ENCODE results near the gene DNAH14.
"Not testable (repeated sequence)": the region's sequence is repeated elsewhere in the genome, so short reads cannot be mapped to it uniquely, and the experiment has no call there.

Gene DNAH14

DNA sequence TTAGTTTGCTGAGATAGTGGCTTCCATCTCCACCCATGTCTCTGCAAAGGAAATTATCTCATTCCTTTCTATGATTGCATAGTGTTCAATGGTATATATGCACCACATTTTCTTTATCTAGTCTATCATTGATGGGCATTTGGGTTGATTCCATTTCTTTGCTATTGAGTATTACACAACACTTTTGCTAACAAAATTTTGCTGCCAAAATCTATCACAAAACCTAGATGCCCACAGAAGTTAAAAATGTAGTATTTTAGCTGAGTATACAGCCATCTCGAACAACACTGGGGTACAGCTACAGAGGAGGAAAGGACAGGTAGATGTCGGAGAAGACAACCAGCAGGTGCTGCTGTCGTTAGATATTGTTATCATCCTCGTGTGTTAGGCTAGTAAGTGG, 430.6 kb downstream of the DNAH14 start:
- DNase-seq: no peak

DNA sequence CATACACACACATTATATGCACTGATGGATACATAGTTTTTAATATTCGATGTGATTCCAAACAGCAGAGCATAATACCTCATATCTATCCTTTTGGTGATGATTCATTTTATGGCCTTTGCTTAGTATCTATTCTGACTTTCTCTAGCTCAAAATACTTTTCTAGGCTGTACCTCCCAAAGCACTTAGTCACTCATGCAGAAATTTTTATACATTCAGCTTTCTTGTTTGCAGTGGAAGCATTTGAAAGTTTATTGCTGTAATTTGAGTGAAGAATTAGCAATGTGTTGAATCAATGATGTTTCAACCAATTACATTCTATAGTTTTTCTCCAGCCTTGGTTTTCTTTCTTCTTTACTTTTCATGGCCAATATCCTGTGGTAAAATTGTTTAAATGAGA, 431.7 kb downstream of the DNAH14 start:
- no peak for DNase-seq

DNA sequence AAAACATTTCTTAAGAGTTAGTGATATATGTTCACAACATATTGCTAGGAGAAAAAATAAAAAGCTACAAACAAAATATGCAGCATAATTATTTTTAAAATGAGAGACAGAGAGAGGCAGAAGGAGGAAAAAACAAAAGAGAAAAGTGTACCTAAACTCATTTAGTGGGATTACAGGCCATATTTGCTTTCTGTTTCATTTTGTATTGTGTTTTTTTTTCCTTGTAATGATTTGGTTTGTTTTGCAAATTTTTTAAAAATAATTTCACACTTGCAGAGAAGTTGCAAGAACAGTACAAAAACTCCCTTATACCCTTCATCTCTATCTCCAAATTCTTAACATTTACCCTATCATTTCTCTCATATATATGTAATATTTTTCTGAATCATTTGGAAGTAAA, 433.3 kb downstream of the DNAH14 start:
- DNase-seq: no peak

DNA sequence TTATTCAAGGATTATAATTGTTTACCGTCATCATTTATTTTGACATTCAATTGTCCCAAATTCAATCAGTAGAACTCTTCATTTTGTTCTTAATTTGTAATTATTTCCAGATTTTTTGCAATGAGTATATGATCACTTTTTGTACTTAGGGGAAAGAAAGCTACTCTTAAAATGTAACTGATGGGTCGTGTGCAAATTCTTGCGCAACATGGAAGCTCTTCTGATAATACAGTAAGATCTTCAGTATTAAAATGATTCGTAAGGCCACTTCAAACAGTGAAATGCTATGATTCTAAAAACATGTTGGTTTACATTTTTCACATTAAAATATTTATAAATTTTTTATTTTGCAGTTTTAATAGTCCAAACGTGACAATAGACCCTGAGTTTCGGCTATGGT, 435.0 kb downstream of the DNAH14 start:
- no peak for DNase-seq

DNA sequence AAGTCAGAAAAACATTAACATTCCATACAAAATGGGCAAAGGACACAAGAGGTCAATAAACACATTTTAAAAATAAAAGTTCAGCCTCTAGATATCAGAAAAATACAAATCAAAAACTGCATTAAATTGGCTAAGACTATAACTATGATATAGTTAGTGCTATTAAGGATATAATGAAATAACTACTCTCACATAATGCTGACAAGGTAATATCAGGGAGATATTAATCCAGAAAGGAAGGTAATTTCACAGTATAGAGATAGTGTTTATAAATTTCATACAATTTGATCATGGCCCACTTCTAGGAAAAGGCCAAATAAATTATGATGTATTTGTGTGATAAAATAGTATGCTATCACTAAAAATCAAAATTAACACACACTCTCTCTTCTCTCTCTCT, 436.5 kb downstream of the DNAH14 start:
- DNase-seq: no peak

DNA sequence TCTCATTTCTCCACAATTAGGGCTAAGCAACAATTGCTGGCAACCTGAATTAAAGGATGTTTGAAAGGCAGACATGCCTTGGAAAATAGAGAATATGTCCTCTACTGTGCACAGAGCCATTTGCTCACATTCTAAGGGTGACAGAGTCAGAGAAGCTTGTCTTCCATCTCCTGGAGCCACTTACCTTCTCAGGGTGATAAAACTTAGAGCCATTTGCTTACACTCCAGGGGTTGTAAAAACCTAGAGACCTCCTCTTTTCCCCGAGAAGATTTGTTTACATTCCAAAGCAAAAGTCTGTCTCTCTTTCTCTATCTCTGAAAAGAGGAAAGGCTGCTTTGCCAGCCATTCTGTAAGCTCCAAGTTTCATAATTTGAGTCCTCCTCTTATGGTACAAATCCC, 437.1 kb downstream of the DNAH14 start:
- DNase-seq: no peak

DNA sequence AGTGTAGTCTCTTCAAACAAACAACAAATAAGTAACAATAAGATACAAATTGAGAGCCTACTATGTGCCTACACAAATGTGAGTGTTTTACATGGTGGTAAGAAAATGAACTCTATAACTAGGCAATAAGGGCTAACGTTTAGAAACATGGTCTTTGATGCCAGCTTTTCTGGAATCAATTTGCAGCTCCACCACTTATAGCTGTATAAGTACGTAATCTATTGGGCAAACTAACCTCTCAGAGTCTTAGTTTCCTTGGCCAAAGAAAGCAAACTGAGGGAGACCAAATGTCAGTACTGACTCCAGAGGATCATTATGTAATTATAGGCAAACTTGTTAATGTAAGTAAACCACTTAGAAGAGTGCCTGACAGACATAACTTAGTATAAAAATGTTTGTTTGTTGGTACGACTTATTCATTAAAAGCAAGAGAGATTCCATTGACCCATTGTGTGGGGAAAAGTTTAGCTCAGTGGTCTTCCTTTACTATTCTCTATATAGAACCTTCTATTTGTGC, 438.6 kb downstream of the DNAH14 start:
- no peak for DNase-seq

DNA sequence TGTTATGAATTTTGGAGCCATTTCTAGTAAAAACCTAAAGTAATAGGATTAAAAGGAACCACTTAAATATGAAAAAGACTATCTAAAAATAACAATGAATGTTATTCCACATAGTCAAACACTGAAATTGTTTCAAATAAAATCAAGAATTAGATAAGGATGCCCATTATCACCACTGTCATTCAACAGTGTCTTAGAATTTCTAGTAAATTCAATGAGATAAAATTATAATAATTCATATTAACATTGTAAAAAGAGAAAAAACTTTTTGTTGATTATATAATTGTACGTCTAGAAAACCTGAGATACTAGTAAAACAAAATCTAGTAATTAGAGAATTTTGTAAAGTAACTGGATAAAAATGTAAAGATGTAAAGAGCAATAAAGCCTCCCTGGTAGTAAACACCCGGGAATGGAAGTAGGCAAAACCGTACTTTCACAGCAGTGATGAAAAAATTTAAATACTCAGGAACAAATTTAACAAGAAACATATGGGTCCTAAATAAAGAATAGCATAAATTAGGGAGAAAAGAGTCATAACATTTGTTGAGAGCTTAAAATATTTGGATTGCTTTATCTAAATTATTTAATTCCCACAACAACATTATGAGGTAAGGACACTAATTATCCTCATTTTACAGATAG, 442.0 kb downstream of the DNAH14 start:
- DNase-seq: no peak

DNA sequence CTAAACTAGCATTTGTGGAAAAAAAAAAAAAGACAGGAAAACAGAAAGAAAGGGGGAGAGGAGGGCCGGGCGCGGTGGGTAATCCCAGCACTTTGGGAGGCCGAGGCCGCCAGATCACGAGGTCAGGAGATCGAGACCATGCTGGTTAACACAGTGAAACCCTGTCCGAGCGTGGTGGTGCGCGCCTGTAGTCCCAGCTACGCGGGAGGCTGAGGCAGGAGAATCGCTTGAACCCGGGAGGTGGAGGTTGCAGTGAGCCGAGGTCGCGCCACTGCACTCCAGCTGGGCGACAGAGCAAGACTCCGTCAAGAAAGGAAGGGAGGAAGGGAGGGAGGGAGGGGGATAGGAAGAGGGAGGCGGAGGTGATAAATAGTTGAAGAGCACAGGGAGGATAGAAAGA, 443.7 kb downstream of the DNAH14 start:
- no peak for DNase-seq

DNA sequence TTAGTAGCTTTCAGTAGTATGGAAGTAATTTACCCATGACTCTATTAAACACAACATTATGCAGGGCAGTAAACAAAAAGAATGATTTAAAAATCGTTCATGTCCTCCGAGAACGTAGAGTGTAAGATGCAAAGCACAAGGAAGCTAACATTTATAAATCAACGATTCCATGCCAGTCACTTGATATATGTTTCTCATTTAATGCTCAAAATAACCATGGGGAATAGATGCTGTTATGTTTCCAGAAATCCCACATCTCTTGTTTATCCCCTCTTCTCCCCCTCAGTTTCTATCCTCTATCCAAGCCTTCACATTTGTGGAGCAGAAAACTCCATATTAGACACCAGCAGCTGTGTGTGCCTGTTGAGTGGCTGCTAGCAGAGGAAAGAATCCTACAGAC, 445.5 kb downstream of the DNAH14 start:
- DNase-seq: no peak

DNA sequence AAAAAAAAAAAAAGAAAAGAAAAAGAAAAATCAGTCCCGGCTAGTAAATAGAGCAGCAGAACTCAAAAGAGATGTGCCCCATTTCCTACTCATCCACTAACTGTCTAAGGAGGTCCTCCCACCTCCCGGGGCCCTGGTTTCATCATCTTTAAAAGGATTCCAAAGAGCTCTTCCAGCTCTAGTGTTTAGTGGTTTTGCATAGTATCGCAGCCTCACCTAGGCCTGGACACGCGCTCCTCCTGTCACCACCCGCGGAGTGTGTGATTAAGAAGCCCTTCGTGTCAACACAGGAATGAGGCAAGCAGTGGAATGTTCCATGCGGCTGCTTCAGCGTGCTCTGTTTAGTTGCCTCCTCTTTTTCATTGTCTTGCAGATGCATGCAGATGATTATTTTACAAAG, 449.4 kb downstream of the DNAH14 start:
- DNase-seq: peak; percentile 92

DNA sequence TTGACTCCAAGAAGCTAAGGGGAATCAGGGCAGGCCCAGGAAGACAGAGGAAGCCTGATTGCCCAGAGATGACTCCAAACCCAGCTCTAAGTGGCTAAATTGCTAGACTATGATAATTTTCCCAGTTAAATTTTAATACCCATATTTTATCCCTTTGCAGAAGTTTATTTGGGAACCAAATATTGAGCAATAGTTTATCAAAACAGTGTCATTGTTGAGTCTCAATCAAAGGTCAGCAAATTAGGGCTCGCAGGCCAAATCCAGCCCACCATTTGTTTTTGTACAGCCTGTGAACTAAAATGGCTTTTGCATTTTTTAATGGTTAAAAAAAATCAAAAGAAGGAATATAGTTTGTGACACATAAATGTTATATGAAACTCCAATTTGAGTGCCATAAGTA, 451.2 kb downstream of the DNAH14 start:
- no peak for DNase-seq

DNA sequence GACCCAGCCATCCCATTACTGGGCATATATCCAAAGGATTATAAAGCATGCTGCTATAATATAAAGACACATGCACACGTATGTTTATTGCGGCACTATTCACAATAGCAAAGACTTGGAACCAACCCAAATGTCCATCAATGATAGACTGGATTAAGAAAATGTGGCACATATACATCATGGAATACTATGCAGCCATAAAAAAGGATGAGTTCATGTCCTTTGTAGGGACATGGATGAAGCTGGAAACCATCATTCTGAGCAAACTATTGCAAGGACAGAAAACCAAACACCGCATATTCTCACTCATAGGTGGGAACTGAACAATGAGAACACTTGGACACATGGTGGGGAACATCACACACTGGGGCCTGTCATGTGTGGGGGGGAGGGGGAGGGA, 457.4 kb downstream of the DNAH14 start:
- not testable (repeated sequence) for DNase-seq

DNA sequence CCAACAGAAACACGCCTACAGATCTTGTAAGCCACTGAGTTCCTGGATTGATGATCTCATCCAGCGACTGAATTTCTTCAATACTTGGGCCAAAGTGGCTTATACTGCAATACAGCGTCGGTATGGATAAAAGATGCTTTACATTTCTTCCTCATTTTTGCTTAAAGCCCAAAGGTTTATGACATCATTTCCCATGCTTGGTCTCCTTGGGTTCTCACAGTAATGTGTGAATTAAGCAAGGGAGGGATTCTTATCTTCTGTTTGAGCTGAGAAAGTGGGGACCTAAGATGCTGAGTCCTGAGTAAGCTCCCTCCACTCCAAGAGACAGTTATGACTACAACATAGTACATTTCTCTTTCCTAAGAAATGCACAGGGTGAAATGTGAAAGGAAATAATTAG, 458.9 kb downstream of the DNAH14 start:
- DNase-seq: peak; percentile 55

DNA sequence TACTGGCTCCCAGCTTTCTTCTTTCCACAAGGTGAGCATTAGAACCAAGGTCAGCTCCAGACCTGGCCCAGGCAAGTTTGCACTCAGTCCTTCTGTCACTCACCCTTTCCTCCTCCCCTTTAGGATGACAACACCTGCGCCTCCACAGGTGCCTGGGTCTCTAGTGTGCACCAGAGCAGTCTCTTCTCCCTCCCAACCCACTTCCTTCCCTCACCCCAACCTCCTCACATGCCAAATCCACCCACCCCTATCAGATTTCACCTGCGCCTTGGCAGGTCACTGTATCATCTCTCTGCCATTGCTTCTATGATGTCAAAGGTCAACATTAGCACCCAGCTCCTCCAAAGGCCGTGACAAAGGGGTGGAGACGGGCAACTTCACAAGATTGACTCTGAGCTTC, 460.4 kb downstream of the DNAH14 start:
- DNase-seq: no peak

DNA sequence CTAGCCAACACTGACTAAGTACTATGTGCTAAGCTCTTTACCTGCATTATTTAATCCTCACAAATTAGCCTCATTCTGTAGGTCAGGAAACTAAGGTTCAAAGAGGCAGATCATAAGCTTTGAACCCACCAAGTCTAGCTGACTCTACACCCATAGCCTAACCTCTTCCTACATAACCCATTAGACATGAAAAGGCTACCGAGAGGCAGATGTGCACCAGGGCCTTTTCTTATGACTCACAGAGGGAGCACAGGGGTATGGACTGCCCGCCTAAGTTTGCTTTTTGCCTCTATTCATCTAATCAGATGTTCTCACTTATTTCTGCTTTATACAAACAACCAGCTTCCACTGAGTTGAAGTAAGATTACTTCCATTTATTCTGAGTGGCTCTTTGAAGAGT, 466.9 kb downstream of the DNAH14 start:
- DNase-seq: no peak

DNA sequence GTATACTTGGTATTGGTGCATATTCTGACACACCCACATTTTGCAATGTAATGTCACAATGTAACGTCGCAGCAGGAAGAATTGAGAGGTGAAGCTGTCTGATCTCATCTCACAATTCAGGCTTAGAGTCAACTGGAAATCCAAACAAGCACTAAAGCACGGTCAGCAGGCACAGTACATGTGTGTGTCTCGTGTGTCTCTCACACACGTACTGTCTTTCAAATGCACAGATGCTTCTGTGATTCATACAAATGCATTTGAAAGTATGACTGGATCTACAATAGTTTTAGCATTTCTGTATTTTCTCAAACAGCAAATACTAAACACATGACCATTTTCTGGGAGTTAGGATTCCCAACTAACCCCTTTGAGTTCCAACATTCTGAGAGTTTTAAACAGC, 471.5 kb downstream of the DNAH14 start:
- DNase-seq: no peak

DNA sequence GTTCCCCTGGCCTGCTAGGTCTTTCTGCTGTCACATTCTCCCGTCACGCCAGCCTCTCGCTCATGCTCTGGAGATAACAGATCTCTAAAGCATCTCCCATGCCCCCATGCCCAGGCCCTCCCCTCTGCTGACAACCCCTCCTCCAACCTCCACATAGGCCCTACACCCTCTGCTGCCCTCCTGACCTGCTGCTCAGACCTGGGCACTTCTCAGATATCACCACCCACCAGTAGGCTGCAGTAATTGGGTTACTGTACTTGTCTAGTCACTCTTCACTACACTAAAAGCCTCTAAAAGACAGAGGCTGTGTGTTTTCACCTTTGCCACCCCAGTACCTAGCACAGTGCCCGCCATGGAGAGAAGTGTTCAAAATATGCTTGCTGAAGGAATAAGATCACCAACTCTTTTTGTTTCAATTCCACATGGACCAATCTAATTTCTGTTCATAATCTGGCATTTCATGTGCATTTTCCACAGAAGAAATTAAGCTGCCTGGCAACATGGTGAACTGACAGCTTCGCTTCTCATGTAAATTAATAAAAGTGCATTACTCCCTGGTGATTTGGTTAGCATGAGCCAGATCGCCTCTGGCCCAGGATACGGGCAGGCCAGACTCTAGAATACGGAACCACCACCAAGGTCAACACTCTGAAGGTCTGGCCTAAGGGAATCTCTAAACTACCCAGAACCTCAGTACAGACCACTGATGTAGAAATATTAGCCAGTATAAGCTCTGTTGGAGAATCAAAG, 477.7 kb downstream of the DNAH14 start:
- DNase-seq: no peak

DNA sequence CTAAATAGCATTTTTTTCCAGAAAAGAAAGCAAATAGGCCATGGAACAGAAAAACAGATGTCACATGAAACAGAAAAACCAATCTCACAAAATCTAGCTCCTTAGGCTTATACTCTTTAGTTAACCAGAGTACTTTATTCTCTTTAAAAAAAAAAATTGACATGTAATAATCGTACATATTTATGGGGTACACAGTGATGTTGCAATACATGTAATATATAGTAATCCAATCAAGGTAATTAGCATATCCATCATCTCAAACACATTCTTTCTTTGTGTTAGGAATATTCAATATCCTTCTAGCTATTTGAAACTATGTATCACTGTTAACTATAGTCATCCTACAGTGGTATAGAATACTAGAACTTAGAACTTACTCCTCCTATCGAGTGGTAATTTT, 478.3 kb downstream of the DNAH14 start:
- DNase-seq: no peak

DNA sequence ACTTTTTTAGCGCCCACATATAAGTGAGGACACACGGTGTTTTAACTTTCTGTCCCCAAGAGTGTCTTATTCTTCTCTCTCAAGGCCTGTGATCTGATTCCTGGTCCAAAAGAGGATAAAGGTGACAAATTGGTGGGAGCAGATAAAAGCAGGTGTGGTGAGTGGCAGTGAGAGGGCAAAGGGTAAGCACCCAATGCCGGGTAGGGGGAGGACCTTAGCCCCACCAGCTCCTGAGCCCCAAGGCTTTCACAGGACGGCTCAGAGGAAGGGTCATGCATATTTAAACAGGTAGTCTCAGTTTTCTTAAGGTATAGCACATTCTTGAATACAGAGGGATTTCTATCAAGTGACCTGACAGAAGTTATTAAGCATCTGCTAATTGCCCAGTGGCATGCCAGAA, 478.8 kb downstream of the DNAH14 start:
- no peak for DNase-seq

DNA sequence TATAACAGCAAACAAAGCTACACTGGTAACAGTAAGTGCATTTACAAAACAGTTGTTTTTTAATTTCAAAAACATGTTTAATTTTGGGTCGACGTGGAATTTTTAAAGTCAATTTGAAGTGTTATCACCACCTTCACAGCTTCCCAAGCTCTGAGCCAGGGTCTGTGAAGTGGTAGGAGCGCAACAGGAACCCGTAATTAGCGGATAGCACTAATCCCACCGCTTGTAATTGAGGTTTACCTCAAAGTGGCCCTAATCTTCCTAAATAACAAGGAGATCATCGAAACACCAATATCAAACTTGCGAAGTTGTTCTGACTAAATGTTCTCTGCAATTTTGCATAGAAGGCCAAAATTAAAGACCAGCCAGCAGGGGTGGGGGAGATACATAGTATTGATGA, 479.6 kb downstream of the DNAH14 start:
- no peak for DNase-seq

DNA sequence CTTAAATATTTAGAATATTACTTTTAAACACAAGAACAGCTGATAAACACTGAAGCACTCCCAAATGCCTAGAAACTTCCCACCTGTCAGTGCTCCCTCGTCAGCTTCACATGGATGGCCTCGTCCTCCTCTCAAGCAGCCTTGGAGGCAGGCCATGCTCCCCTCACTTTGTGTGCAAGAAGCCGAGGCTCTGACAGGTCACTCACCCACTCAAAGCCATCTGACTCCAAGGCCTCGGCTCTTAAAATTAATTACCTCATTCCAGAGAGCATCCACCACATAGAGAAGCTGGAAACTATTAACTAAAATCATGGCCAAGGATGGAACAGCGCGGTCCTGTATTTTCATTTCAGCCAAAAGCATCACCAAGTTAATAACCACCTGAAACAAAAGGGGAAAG, 480.6 kb downstream of the DNAH14 start:
- no peak for DNase-seq

DNA sequence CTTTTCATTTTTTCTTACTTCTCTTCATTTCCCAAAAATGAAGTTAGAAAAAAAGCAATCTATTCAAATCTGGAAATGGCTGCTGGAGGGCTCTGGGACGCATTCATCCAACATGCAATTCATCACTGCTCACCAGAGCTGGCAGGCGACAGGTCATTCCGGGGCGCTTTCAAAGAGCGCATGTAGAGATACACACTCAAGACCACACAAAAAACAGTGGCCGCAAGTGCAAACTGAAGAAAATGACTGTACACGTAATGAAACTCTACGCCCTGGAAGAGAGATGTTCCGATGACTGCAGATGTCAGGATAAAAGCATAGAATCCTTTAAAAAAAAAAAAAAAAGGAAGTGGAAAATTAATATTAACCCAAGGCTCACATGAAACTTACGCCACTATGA, 482.8 kb downstream of the DNAH14 start:
- no peak for DNase-seq

DNA sequence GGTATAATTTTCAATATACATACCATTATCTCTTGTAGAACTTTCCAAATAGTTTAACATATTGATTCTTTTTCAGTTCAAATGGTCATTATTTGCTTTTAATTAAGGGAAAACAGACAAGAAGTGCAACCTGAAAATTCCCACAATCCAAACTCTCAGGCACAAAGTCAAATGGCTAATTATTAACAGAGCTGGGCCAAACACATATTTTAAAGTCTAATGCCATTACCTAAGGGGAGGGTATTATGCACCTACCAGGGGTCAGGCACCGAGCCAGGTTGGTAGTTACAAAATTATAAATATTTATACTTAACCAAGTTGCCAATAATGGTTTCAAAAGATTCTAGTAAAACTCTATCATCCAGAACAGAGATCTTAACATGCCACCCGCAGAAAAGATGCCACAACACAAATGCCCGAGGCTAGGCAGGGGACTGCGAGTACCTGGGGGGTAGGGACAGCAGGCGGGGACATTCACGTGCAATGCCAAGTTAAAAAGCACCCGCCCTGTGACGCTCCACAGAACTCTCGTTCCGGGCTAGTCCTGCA, 483.4 kb downstream of the DNAH14 start:
- no peak for DNase-seq
